A549 (cell line): Measurements from ENCODE around the gene SLC16A10.

Source experiments
- CBX2 ChIP-seq: fragments of 200-600 bp; sonication (generic); IDR thresholded peaks from 2 replicates; pipeline ENCODE4 v1.6.1; 2016; ENCODE audit warnings: low read depth, mild to moderate bottlenecking, borderline replicate concordance
- CTCF ChIP-seq: fragments of >200 bp; sonication (Bioruptor Twin); formaldehyde crosslinking; IDR thresholded peaks from 3 replicates; pipeline ENCODE4 v1.5.1; 2016
- EP300 ChIP-seq, 2 experiments: fragments of >200 bp; sonication (Bioruptor Twin); formaldehyde crosslinking; IDR thresholded peaks; 2 replicates in 1 of 2; 3 replicates in 1 of 2; pipeline ENCODE4 v1.6.1; 2016 to 2017
- POLR2A ChIP-seq: IDR thresholded peaks from 2 replicates; pipeline ENCODE4 v1.6.1; 2012; ENCODE audit warnings: mild to moderate bottlenecking, low read length
- RAD21 ChIP-seq, 2 experiments: fragments of >200 bp in 1 of 2; sonication (Bioruptor Twin) in 1 of 2; formaldehyde crosslinking in 1 of 2; IDR thresholded peaks in 1 of 2; conservative IDR thresholded peaks in 1 of 2; 2 replicates in 1 of 2; 3 replicates in 1 of 2; pipeline ENCODE4 v1.6.1; 2012 to 2018; ENCODE audit warnings: inconsistent platforms in 1 of 2
- RFX5 ChIP-seq: fragments of 450-650 bp; IDR thresholded peaks from 2 replicates; pipeline ENCODE4 v1.7.1; 2014; ENCODE audit warnings: antibody characterized with exemption, mild to moderate bottlenecking, moderate library complexity

- TF ChIP-seq CTCF (no peak), RAD21 (conservative IDR thresholded peaks at IDR 0.05 in 1 of 2, IDR thresholded peaks at IDR 0.05 in 1 of 2) (no peak), RFX5 (no peak), POLR2A (no peak), CBX2 (no peak), EP300 (IDR thresholded peaks at IDR 0.05) (no peak)
Observed at GRCh38 chr6:111200350-111201243, 113.3 kb downstream of the SLC16A10 start.
